K562 (cell line): ENCODE data around the gene SPIN2A.

Source experiments
- BCOR ChIP-seq: fragments of 450-650 bp; IDR thresholded peaks from 2 replicates; pipeline ENCODE4 v1.6.1; 2016
- CBX5 ChIP-seq: IDR thresholded peaks from 2 replicates; pipeline ENCODE4 v1.6.1; 2014; ENCODE audit warnings: low read depth, borderline replicate concordance
- ETV1 ChIP-seq: fragments of 450-650 bp; conservative IDR thresholded peaks from 2 replicates; pipeline ENCODE4 v1.6.1; 2016; ENCODE audit warnings: missing genetic modification characterization, control low read depth, low read depth, missing compliant biosample characterization
- FOS ChIP-seq: IDR thresholded peaks from 3 replicates; pipeline ENCODE4 v1.6.1; 2011; ENCODE audit not compliant: insufficient read length; ENCODE audit errors: extremely low read depth
- MTA2 ChIP-seq: fragments of 450-650 bp; IDR thresholded peaks from 2 replicates; pipeline ENCODE4 v1.6.1; 2016; ENCODE audit warnings: low read depth
- STAG1 ChIP-seq: sonication (generic); formaldehyde crosslinking; IDR thresholded peaks from 2 replicates; pipeline ENCODE4 v1.5.0; 2020; ENCODE audit warnings: missing genetic modification reagents, borderline replicate concordance
- TCF7L2 ChIP-seq: fragments of 150-350 bp; IDR thresholded peaks from 2 replicates; pipeline ENCODE4 v1.6.1; 2016; ENCODE audit warnings: low read depth, mild to moderate bottlenecking, low read length, moderate library complexity
- YBX1 ChIP-seq: fragments of 450-650 bp; IDR thresholded peaks from 2 replicates; pipeline ENCODE4 v1.7.1; 2016; ENCODE audit warnings: mild to moderate bottlenecking
- ZNF354B ChIP-seq: fragments of 250-450 bp; sonication (Bioruptor Pico); IDR thresholded peaks from 2 replicates; pipeline ENCODE4 v1.4.0; 2020
- ZNF584 ChIP-seq: fragments of 200-800 bp; sonication (Bioruptor generic); IDR thresholded peaks from 2 replicates; pipeline ENCODE4 v1.6.1; 2016; ENCODE audit warnings: low read depth, mild to moderate bottlenecking, missing genetic modification characterization, missing compliant biosample characterization
- TF ChIP-seq, protein P1 (sequence below): sonication (generic); formaldehyde crosslinking; IDR thresholded peaks from 2 replicates; pipeline ENCODE4 v1.8.0; 2022; ENCODE audit warnings: mild to moderate bottlenecking, missing genetic modification reagents
- TF ChIP-seq, protein P2 (sequence below), 3 experiments: IDR thresholded peaks in 2 of 3; conservative IDR thresholded peaks in 1 of 3; 2 replicates each; pipeline ENCODE4 v1.5.1; 2011 to 2012; ENCODE audit warnings: low read length in 3 of 3, mild to moderate bottlenecking in 3 of 3, control low read depth in 2 of 3, improper control_type of control experiment in 1 of 3, inconsistent platforms in 1 of 3, low read depth in 1 of 3, mixed read lengths in 1 of 3, moderate library complexity in 1 of 3; ENCODE audit not compliant: insufficient read depth in 2 of 3

DNA sequence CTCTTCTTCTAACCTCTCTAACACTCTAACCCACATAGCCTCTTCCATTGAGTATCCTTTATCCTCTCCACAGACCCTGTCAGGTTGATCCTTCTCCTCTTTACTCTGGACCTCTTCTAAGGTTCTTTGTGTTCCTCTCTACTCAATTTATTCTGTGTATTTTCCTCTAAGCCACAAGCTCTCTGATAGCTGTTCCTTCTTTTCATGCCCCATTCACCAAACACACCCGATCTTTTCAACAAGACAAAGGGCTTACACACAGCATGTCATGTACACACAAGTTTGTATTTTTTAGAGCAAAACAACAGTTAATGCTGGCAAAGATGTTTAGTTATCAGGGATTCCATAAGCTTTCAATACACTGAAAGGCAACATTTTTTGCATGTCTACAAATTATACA lies 17.8 kb downstream of the SPIN2A start:
- TF ChIP-seq ZNF354B (CRISPR knock-in tag) = no peak
- TF ChIP-seq, protein P1, sequence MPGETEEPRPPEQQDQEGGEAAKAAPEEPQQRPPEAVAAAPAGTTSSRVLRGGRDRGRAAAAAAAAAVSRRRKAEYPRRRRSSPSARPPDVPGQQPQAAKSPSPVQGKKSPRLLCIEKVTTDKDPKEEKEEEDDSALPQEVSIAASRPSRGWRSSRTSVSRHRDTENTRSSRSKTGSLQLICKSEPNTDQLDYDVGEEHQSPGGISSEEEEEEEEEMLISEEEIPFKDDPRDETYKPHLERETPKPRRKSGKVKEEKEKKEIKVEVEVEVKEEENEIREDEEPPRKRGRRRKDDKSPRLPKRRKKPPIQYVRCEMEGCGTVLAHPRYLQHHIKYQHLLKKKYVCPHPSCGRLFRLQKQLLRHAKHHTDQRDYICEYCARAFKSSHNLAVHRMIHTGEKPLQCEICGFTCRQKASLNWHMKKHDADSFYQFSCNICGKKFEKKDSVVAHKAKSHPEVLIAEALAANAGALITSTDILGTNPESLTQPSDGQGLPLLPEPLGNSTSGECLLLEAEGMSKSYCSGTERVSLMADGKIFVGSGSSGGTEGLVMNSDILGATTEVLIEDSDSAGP (CRISPR knock-in tag) = no peak
- no peak for TF ChIP-seq YBX1
- no peak for TF ChIP-seq MTA2
- TF ChIP-seq, protein P2, sequence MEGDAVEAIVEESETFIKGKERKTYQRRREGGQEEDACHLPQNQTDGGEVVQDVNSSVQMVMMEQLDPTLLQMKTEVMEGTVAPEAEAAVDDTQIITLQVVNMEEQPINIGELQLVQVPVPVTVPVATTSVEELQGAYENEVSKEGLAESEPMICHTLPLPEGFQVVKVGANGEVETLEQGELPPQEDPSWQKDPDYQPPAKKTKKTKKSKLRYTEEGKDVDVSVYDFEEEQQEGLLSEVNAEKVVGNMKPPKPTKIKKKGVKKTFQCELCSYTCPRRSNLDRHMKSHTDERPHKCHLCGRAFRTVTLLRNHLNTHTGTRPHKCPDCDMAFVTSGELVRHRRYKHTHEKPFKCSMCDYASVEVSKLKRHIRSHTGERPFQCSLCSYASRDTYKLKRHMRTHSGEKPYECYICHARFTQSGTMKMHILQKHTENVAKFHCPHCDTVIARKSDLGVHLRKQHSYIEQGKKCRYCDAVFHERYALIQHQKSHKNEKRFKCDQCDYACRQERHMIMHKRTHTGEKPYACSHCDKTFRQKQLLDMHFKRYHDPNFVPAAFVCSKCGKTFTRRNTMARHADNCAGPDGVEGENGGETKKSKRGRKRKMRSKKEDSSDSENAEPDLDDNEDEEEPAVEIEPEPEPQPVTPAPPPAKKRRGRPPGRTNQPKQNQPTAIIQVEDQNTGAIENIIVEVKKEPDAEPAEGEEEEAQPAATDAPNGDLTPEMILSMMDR (IDR thresholded peaks at IDR 0.05 in 2 of 3, conservative IDR thresholded peaks at IDR 0.05 in 1 of 3; ENCODE audit: insufficient read depth in 2 of 3, low read depth in 1 of 3, low read length in 3 of 3) = no peak
- TF ChIP-seq STAG1 = no peak
- no peak for TF ChIP-seq FOS
- no peak for TF ChIP-seq CBX5
- TF ChIP-seq TCF7L2 = no peak
- no peak for TF ChIP-seq ETV1 (tag)
- TF ChIP-seq ZNF584 = no peak
- TF ChIP-seq BCOR = no peak
